DND-41 (cell line): Measurements from ENCODE around the gene FCER1G.

Experiments
- ATAC-seq: fragments of 200-7000 bp; cut with Tn5 transposase; 3 replicates; pipeline ENCODE4 v1.9.1; 2021; ENCODE audit warnings: low read depth; ENCODE audit not compliant: insufficient read depth
- DNase-seq: peaks from one replicate; pipeline ENCODE4 v3.0.0-alpha.2; 2020
- H2AFZ ChIP-seq: 2 replicates; pipeline ENCODE4 v1.6.0; 2012; ENCODE audit warnings: low read depth, low read length
- H3K27ac ChIP-seq: 2 replicates; pipeline ENCODE4 v1.5.1; 2012; ENCODE audit warnings: low read length, inconsistent platforms
- H3K27me3 ChIP-seq: fragments of 200-600 bp; sonication (generic); 2 replicates; pipeline ENCODE4 v1.6.0; 2012; ENCODE audit warnings: low read length, mild to moderate bottlenecking, inconsistent platforms; ENCODE audit not compliant: insufficient read depth, poor library complexity
- H3K36me3 ChIP-seq: 2 replicates; pipeline ENCODE4 v1.5.1; 2012; ENCODE audit warnings: low read length, inconsistent platforms; ENCODE audit not compliant: insufficient read depth
- H3K4me1 ChIP-seq: 2 replicates; pipeline ENCODE4 v1.5.1; 2012; ENCODE audit warnings: mild to moderate bottlenecking, low read length; ENCODE audit not compliant: insufficient read depth
- H3K4me2 ChIP-seq: 2 replicates; pipeline ENCODE4 v1.6.0; 2012; ENCODE audit warnings: mild to moderate bottlenecking, moderate library complexity, low read length, inconsistent platforms; ENCODE audit not compliant: insufficient read depth
- H3K4me3 ChIP-seq, 2 experiments: fragments of 200-600 bp in 1 of 2; shearing (Covaris generic) in 1 of 2; 2 replicates each; pipeline ENCODE4 v1.5.1; 2012 to 2016; ENCODE audit warnings: inconsistent platforms in 2 of 2, low read length in 2 of 2, mild to moderate bottlenecking in 2 of 2, low read depth in 1 of 2, moderate library complexity in 1 of 2
- H3K79me2 ChIP-seq: 2 replicates; pipeline ENCODE4 v1.6.0; 2012; ENCODE audit warnings: low read length, inconsistent platforms; ENCODE audit not compliant: insufficient read depth
- H3K9ac ChIP-seq: 2 replicates; pipeline ENCODE4 v1.6.0; 2012; ENCODE audit warnings: low read depth, mild to moderate bottlenecking, inconsistent platforms, low read length, moderate library complexity
- H3K9me3 ChIP-seq: 2 replicates; pipeline ENCODE4 v1.5.1; 2012; ENCODE audit warnings: low read length, moderate library complexity, mild to moderate bottlenecking, inconsistent platforms; ENCODE audit not compliant: insufficient read depth, severe bottlenecking
- H4K20me1 ChIP-seq: 2 replicates; pipeline ENCODE4 v1.6.0; 2012; ENCODE audit warnings: low read length; ENCODE audit not compliant: insufficient read depth
- CTCF ChIP-seq: IDR thresholded peaks from 2 replicates; pipeline ENCODE4 v1.5.1; 2012; ENCODE audit warnings: borderline replicate concordance, low read length, moderate library complexity, mild to moderate bottlenecking; ENCODE audit not compliant: poor library complexity, severe bottlenecking; ENCODE audit errors: extremely low read depth
- EZH2 ChIP-seq: IDR thresholded peaks from 3 replicates; pipeline ENCODE4 v1.6.1; 2012; ENCODE audit warnings: borderline replicate concordance, low read depth, mild to moderate bottlenecking, moderate library complexity, low read length, inconsistent platforms; ENCODE audit not compliant: severe bottlenecking

The FCER1G gene

DNA sequence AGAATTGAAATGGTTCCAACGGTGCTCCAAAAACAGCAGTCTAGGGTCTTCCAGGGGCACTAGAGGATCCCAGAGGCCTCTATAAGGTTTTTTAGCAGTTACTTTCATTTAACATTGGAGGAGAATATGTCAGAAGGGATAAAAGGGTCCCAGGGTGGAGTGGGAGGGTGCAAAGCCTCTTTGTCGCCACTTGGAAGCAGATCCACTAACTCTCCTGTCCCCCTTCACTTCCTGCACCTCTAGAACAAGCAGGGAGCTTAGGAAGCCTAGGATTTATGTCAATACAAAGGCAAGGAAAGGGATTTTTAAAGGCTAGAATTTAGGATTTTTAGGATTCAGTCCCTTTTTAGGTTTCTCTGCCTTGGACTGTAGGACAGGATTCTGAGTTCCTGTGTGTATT, 51.7 kb downstream of the FCER1G start:
- H4K20me1 ChIP-seq, result no peaks in the 10 kb centered on the region
- H3K4me2 ChIP-seq, result no peak overlapping the region
- no peaks in the 10 kb centered on the region for H3K79me2 ChIP-seq
- no peak overlapping the region for H3K9ac ChIP-seq
- no peak for TF ChIP-seq EZH2
- no peak for TF ChIP-seq CTCF
- H3K27me3 ChIP-seq, result peaks cover 5% of the 10 kb centered on the region
- no peak overlapping the region for H3K4me3 ChIP-seq
- ATAC-seq (no peak), DNase-seq (no peak)
- H3K4me1 ChIP-seq, result no peaks in the 10 kb centered on the region
- no peaks in the 10 kb centered on the region for H3K9me3 ChIP-seq
- no peaks in the 10 kb centered on the region for H3K36me3 ChIP-seq
- no peak overlapping the region for H2AFZ ChIP-seq
- no peak overlapping the region for H3K27ac ChIP-seq

- Histone ChIP-seq H2AFZ (no peak overlapping the region), H3K27me3 (peaks cover 5% of the 10 kb centered on the region), H3K36me3 (no peaks in the 10 kb centered on the region), H3K27ac (no peak overlapping the region), H3K9ac (no peak overlapping the region), H3K4me2 (no peak overlapping the region), H4K20me1 (no peaks in the 10 kb centered on the region), H3K4me1 (no peaks in the 10 kb centered on the region), H3K4me3 (no peak overlapping the region), H3K9me3 (no peaks in the 10 kb centered on the region), H3K79me2 (no peaks in the 10 kb centered on the region)
- TF ChIP-seq CTCF (no peak), EZH2 (no peak)
- DNase-seq, result no peak
- no peak for ATAC-seq
Measured at GRCh38 chr1:161267321-161267720, 52.2 kb downstream of the FCER1G start.
